CMK (cell line): ENCODE data around the gene ITCH.
"Not testable (repeated sequence)": the region's sequence is repeated elsewhere in the genome, so short reads cannot be mapped to it uniquely, and the experiment has no call there.

Experiments used
- DNase-seq: peaks from one replicate; pipeline ENCODE4 v3.0.0-alpha.2; 2010; ENCODE audit warnings: low read depth

Gene ITCH

DNA sequence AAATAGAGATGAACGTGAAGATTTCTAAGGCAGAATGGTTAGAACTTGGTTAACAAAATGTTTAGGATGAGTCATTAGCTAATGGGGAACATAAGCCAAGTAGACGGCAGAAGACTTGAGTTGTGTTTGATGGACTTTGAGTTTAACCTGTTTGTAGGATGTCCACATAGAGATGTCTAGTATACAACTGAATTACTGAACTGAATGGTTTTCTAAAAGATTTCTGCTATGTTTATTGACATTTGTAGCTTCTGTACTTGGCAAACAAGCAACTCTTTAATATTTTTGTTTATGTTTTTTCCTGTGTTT lies 98.7 kb downstream of the ITCH start:
- no peak for DNase-seq

DNA sequence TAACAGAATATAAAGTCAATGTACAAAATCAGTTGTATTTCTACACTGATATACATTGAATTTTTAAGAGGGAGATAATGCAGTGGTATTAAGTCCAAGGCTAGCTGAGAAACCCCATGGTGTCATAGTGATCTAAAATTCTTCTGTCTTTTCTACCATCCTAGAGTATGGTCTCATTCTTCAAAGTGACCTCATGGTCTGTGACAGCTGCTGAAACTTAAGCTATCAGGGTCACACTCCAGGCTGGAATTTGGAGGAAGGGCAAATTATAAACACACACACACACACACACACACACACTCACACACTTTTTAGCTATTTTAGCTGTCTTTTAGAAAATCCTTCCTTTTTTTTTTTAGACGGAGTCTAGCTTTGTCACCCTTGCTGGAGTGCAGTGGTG lies 105.9 kb downstream of the ITCH start:
- no peak for DNase-seq

DNA sequence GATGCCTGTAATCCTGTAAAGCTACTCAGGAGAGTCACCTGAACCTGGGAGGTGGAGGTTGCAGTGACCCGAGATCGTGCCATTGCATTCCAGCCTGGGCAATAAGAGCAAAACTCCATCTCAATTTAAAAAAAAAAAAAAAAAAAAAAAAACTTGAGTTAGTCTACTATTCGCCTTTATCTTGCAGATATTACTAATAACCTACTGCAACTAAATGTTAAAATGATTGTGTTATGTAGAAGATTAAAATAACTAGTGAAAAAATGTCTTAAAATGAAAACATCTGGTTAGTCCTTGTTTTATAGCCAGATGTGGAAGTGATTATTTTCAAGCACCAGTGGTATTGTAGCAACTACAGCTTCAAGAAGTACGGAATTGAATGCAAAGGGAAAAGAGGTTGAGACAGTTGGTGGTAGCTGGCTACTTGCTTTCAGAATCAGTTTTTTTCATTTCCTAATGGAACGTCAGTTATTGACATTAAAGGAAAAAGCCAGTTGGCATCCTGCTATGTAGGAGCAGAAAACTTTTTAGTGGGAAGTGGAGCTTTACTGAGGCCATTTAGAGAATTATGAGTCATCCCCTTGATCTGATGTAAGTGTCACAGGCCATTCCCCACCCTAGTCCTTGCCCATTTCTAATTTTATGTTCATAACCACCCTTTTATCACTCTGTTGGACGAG lies 109.3 kb downstream of the ITCH start:
- no peak for DNase-seq

DNA sequence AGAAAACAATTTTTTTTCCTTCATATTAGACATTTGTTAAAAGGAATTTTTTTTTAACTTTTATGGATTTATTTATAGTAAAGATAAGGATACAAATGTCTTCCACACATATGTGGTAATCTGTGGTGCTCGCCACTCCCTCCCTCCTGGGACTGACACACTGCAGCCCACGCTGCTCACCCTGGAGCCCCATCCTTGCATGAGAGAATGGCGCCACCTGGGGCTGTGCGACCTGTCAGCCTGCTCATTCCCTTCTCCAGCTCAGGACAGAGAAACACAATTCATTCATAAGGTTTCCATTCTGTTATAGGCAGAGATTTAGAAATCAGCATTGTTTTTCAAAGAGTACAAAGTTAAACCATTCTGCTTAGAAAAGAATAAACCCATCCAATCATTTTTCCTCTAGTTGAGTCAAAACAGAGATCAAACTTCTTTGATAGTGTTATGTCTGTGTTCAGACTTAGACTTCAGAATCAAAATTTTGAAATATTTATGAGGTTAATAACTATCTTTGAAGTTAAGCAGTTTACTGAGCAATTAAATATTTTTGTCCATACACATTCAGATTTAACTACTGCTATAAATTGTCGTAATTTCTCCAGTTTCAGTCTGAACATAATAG lies 110.3 kb downstream of the ITCH start:
- DNase-seq, result no peak

DNA sequence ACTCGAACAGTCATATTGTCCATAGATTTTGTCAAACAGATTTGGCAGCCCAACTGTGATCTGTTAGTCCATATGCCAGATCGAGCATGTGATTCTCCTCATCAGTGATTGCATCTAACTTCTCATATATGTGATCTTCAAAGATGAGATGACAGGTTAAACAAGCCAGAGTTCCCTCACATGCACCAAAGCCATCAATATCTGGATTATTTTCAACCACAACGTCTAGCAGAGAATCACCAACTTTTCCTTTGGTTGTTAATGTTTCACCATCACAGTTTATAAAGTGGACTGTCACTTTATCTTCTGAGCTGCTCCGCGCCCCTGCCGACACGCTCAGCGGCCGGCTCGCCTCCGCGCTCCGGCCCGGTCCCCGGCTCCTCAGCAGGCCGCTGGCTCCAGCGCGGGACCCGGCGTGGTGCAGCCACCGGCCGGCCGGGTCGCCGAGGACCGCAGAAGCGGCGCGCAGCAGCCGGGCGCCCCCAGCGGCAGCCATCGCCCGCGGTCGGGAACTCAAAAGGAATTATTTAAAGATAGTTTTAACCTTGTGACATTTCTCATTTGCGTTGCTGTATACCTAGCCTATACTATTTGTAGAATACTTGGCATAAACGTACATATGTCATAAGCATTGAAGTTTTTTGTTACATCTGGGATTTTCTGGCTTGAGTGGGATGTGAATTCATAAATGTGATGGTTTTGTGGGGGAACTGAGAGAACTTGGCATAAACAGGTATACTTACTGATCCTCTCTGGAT lies 113.1 kb downstream of the ITCH start:
- DNase-seq, result no peak

DNA sequence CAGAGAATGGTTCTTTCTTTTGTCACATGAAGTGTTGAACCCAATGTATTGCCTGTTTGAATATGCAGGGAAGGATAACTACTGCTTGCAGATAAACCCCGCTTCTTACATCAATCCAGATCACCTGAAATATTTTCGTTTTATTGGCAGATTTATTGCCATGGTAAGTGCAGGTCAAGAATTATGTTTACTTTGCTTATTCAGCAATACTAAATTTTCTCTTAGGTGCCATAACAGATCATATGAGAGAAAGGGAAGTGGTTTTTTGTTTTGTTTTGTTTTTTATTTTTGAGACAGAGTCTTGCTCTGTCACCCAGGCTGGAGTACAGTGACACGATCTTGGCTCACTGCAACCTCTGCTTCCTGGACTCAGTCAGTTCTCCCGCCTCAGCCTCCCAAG lies 116.6 kb downstream of the ITCH start:
- DNase-seq, result no peak

DNA sequence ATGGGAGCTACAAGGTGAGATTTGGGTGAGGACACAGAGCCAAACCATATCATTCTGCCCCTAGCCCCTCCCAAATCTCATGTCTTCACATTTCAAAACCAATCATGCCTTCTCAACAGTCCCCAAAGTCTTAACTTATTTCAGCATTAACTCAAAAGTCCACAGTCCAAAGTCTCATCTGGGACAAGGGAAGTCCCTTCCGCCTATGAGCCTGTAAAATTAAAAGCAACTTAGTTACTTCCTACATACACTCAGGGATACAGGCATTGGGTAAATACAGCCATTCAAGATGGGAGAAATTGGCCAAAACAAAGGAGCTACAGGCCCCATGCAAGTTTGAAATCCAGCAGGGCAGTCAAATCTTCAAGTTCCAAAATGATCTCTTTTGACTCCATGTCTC lies 119.1 kb downstream of the ITCH start:
- DNase-seq, result not testable (repeated sequence)

DNA sequence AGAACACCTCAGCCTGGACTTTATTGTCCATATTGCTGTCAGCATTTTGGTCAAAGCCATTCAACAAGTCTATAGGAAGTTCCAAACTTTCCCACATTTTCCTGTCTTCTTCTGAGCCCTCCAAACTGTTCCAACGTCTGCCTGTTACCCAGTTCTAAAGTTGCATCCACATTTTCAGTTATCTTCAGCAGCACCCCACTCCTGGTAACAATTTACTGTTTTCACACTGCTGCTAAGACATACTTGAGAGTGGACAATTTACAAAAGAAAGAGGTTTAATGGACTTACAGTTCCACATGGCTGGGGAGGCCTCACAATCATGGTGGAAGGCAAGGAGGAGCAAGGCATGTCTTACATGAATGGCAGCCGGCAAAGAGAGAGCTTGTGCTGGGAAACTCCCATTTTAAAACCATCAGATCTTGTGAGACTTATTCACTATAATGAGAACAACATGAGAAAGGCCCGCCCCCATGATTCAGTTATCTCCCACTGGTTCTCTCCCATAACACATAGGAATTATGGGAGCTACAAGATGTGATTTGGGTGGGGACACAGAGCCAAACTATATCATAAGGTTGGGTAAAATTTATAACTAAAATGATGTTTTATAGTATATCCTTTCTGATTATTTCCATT lies 120.6 kb downstream of the ITCH start:
- DNase-seq, result not testable (repeated sequence)

DNA sequence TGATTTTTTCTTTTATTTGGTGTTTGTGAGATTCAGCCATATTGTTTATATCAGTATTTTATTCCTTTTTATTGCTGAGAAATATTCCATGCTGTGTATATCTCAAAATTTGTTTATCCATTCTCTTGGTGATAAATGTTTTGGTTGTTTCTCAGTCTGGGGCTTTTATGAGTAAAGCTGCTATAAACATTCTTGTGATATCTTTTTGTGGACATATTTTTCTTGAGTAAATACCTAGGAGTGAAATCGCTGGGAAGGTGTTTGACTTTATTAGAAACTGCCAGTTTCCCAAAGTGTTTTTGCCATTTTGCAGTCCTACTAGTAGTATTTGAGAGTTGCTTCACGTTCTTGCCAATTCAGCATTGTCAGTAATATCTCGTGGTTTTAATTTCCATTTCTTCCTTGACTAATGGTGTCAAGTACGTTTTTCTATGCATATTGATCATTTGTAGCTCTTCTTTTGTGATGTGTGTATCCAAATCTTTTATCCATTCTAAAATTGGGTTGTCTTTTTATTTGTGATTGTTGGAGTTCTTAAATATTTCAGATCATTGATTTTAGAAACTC lies 122.1 kb downstream of the ITCH start:
- DNase-seq, result no peak

DNA sequence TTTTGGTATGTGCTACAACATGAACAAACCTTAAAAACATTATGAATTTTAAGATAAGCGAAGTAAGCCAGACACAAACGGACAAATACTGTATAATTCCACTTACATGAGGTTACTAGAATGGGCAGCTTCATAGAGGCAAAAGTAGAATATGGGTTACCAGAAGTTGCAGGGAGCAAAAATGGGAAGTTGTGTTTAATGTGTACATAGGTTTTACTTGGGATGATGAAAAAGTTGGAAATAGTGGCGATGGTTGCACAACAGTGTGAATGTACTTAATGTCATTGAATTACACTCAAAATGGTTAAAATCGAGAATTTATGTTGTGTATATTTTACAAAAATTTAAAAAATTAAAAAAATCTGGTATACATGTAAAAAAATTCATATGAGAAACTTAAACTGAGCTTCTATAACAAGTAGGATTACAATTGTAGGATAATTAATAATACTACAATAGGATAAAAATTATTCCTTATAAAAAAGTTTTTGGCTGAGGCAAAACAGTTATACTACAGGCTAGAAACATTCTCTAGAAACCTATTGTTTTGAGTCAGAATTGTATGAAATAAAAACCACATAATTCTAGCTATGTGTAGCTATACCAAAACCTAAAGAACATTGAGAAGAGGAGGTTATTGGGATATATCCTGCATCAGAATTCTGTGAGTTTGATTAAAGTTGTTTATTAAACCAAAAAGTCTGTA lies 128.3 kb downstream of the ITCH start:
- DNase-seq, result no peak

DNA sequence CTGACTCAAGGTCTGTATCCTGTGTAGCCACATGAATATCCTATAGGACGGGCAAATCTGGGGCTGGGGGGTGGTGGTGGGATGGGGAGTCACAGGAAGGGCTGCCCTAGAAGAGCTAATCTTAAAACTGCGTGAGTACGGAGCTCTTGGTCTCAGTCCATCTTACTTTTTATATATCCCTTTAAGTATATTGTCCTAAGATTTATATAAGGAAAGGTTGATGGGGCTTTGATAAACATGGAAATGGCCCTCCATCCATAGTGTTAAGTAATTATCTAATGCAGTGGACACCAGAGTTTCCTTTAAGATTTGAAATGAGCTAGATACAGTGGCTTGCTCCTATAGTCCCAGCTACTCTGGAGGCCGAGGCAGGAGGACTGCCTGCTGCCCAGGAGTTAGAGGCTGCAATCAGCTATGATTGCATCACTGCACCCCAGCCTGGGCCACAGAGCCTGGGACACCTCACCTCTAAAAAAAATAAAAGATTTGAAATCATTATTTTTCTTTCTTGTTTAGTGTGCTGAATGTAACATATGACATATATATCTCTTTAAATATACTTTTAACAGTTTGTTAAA lies 128.9 kb downstream of the ITCH start:
- DNase-seq, result no peak

DNA sequence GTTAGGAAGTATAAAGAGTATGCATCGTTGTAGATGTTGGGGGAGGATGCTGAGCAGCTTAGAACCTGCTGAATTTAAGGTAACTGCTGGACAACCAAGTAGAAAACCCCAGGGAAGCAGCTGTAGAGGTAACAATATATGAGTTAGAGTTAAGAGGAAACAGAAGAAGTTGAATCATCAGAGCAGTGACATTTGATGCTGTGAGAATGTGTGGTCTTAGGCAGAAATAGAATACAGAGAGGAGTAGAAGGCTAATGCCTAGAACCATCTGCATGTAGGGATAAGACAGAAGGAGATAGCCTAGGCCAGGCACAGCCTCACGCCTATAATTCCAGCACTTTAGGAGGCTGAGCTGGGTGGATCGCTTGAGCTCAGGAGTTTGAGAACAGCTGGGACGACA lies 130.6 kb downstream of the ITCH start:
- no peak for DNase-seq

DNA sequence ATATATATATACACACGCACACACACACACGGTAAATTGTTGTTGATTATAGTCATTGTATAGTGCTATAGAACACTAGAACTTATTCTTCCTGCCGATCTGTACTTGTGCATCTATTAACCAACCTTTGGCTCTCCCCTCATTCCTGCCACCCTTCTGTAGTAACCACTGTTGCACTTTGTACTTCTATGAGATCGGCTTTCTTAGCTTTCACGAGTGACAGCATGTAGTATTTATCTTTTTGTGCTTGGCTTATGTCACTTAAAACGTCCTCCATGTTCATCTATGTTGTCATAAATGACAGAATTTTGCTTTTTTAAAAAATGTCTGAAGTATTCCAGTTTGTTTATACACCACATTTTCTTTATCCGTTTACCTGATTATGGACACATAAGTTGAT lies 132.2 kb downstream of the ITCH start:
- no peak for DNase-seq

DNA sequence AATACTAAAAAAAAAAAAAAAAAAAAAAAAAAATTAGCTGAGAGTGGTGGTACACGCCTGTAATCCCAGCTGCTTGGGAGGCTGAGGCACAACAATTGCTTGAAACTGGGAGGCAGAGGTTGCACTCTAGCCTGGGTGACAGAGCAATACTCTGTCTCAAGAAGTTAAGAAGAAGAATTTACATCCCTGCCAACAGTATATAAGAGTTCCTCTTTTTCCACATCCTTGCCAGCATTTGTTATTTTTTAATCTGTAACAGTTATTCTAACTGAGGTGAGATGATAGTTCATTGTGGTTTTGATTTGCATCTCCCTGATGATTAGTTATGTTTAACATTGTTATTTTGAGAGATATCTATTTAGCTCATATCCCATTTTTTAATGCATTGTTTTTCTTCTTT lies 132.8 kb downstream of the ITCH start:
- no peak for DNase-seq

DNA sequence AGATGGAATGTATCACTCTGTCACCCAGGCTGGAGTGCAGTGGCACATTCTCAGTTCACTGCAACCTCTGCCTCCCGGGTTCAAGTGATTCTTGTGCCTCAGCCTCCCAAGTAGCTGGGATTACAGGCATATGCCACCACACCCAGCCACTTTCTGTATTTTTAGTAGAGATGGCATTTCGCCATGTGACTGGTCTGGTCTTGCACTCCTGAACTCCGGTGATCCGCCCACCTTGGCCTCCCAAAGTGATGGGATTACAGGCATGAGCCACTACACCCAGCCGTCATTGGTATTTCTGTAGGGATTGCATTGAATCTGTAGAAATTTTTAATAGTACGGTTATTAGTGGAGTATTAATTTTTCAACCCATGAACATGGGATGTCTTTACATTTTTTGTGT lies 134.5 kb downstream of the ITCH start:
- DNase-seq, result not testable (repeated sequence)

DNA sequence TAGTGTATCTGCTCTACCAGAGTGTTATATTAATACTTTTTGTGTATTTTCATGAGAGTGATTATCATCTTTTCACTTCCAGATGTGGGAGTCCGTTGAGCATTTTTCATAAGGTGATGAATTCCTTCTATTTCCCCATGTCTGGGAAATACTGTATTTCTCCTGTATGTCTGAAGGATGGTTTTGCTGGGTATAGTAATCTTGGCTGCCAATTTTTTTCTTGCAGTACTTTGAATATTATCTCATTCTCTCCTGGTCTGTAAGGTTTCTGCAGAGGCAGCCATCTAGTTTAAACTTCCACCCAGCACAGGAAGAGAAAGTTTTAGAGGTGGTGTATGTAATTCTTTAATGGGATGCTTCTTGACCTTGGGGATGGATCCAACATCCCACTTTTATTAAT lies 137.8 kb downstream of the ITCH start:
- DNase-seq, result no peak

DNA sequence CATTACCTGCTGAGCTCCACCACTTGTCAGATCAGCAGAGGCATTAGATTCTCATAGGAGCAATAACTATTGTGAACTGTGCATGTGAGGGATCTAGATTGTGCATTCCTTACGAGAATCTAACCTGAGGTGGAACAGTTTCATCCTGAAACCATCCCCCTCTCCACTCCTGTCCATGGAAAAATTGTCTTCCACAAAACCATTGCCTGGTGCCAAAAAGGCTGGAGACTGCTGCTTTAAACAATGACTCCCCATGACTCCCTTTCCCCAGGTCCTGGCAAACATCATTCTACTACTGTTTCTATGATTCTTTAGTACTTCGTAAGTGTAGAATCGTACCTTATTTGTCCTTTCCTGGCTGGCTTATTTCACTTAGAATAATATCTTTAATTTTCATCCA lies 143.4 kb downstream of the ITCH start:
- DNase-seq, result no peak

DNA sequence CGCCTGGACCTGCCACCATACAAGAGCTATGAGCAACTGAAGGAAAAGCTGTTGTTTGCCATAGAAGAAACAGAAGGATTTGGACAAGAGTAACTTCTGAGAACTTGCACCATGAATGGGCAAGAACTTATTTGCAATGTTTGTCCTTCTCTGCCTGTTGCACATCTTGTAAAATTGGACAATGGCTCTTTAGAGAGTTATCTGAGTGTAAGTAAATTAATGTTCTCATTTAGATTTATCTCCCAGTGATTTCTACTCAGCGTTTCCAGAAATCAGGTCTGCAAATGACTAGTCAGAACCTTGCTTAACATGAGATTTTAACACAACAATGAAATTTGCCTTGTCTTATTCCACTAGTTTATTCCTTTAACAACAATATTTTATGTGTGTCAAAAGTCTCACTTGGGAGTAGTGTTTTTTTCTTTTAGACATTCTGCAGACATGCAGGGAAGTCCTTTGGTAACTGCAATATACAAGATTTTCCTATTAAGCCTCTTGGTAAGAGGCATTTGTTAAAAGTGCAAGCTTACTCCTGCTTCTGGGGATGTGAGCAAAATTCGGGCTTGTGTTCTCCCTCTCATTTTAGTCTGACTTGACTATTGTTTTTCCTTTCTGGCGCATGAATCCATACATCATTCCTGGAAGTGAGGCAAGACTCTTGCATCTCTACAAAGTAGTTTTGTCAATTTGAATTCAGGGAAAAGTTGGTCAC lies 144.8 kb downstream of the ITCH start:
- DNase-seq, result no peak

DNA sequence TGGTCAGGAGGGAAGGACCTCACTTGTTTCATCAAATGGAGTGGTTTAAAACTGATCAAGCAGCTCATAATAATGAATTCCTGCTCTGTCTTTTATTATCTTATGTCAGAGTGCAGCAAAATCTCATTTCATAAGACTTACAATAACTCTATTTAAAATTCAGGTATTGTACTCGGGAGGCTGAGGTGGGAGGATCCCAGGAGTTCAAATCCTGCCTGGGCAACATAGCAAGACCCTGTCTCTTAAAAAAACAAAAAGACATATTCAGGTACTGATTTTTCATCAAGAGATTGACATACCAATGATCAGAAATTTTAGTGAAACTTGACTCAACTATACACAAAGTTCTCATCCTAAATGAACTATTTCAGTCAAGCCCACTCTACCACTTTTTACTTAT lies 147.5 kb downstream of the ITCH start:
- no peak for DNase-seq

DNA sequence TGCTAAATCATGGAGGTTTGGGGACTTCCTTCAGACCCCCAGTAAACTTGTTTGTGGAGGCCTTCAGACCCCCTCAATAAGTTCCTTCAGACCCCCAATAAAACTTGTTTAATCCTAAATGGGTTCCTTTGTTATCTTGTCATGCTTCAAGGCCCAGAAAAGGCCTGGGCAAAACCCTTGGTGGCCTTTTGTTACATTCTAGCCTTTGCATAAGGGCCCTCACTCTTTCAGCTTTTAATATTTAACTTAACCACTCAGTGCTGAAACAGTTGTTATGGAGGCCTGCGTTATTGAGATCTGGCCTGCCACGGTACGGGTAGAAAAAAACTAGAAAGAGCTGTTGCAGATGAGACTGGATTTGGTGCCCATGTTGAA lies 148.8 kb downstream of the ITCH start:
- no peak for DNase-seq

DNA sequence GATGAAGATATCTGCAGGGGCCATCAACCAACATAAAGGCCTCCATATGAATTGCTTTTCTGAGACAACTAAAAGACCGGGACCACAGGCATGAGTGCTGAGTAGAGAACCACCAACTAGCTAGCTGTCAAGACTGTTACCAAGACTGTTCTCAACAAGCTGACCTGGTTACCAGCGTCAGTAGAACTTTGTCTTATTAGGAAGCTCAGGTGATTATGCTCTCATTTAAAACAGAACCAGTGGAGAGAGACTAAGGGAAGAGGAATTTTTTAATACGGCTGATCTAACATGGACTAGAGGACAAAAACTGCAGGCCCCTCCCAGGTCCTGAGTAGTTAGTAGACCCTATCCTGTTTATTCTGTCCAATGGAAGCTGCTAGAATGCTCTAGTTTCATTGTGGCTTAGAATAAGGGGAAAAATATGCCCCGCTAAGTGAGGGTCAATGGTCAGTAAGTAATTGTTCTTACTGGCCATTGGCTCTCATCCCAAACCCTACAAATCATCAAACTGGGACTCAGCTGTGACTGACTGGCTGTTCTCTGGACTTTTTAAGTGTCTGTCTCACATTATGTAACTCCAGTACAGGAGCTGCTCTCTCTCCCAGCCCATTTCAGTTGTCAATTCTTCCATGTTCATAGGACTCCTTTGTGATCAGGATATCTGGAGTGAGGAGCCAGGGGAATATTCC lies 149.3 kb downstream of the ITCH start:
- DNase-seq, result no peak
